Measurements from ENCODE around the gene CECR2.

Gene CECR2

GRCh38 chr22:17554814-17555213 lies 185.6 kb downstream of the CECR2 start:
- Histone ChIP-seq H3K4me1 (ENCODE audit: low read length) (no peaks in the 10 kb centered on the region), H3K27me3 (replicated peaks; ENCODE audit: insufficient read depth, low read length) (peaks cover 4% of the 10 kb centered on the region; the same call in 1 of the 2 replicates), H3K79me2 (ENCODE audit: low read length) (no peaks in the 10 kb centered on the region), H3F3A (ENCODE audit: insufficient read depth, low read length) (no peaks in the 10 kb centered on the region), H3K27ac (ENCODE audit: low read length) (no peak overlapping the region), H3K4me2 (ENCODE audit: low read depth, low read length) (no peak overlapping the region), H2AFZ (ENCODE audit: low read length) (no peak overlapping the region), H3K9me3 (replicated peaks; ENCODE audit: insufficient read depth, low read length) (no peaks in the 10 kb centered on the region), H3K9ac (ENCODE audit: low read length) (no peak overlapping the region), H3K4me3 (ENCODE audit: low read length) (no peak overlapping the region), H3K36me3 (replicated peaks; ENCODE audit: insufficient read depth, low read length) (no peaks in the 10 kb centered on the region), H3K9me2 (replicated peaks; ENCODE audit: insufficient read depth, low read length) (no peaks in the 10 kb centered on the region), H4K20me1 (ENCODE audit: insufficient read depth, low read length) (no peaks in the 10 kb centered on the region)
- TF ChIP-seq EZH2 (optimal IDR thresholded peaks at IDR 0.05; ENCODE audit: low read depth, low read length): no peak
- TF ChIP-seq EZH2phosphoT487 (IDR thresholded peaks at IDR 0.05; ENCODE audit: low read length): no peak
- no peak for TF ChIP-seq CTCF (IDR thresholded peaks at IDR 0.05; ENCODE audit: low read length)
- no peak for DNase-seq

DNA sequence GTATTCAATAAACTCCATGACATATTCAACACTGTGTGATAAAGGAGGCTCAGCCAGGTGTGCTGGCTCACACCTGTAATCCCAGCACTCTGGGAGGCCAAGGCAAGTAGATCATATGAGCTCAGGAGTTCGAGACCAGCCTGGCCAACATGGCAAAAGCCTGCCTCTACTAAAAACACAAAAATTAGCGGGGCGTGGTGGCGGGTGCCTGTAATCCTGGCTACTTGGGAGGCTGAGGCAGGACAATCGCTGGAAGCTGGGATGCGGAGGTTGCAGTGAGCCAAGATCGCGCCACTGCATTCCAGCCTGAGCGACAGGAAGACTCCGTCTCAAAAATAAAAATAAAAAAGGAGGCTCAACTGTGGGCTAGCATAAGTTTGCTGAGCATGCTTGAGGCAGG lies 189.9 kb downstream of the CECR2 start:
- no peak overlapping the region for H2AFZ ChIP-seq (ENCODE audit: low read length)
- H4K20me1 ChIP-seq (ENCODE audit: insufficient read depth, low read length): no peaks in the 10 kb centered on the region
- H3K79me2 ChIP-seq (ENCODE audit: low read length): no peaks in the 10 kb centered on the region
- H3K36me3 ChIP-seq (replicated peaks; ENCODE audit: insufficient read depth, low read length): no peaks in the 10 kb centered on the region
- H3K27ac ChIP-seq (ENCODE audit: low read length): no peak overlapping the region
- no peak for TF ChIP-seq EZH2phosphoT487 (IDR thresholded peaks at IDR 0.05; ENCODE audit: low read length)
- no peak for TF ChIP-seq EZH2 (optimal IDR thresholded peaks at IDR 0.05; ENCODE audit: low read depth, low read length)
- TF ChIP-seq CTCF (IDR thresholded peaks at IDR 0.05; ENCODE audit: low read length): no peak
- no peaks in the 10 kb centered on the region for H3K4me1 ChIP-seq (ENCODE audit: low read length)
- H3K4me3 ChIP-seq (ENCODE audit: low read length): no peak overlapping the region
- peaks cover 4% of the 10 kb centered on the region; the same call in 1 of the 2 replicates for H3K27me3 ChIP-seq (replicated peaks; ENCODE audit: insufficient read depth, low read length)
- no peaks in the 10 kb centered on the region for H3F3A ChIP-seq (ENCODE audit: insufficient read depth, low read length)
- H3K9me3 ChIP-seq (replicated peaks; ENCODE audit: insufficient read depth, low read length): no peaks in the 10 kb centered on the region
- no peak overlapping the region for H3K9ac ChIP-seq (ENCODE audit: low read length)
- DNase-seq: no peak
- no peaks in the 10 kb centered on the region for H3K9me2 ChIP-seq (replicated peaks; ENCODE audit: insufficient read depth, low read length)
- H3K4me2 ChIP-seq (ENCODE audit: low read depth, low read length): no peak overlapping the region

GRCh38 chr22:17562906-17563870 lies 193.9 kb downstream of the CECR2 start, which contains the start of gene SLC25A18:
TSS of gene SLC25A18 (plus strand) at chr22:17563498. CDS start at chr22:17579945, 16,447 bp downstream.
- no peaks in the 10 kb centered on the region for H4K20me1 ChIP-seq (ENCODE audit: insufficient read depth, low read length)
- H3K27ac ChIP-seq (ENCODE audit: low read length): no peak within 1 kb of the TSS
- peaks cover 4% of the 10 kb centered on the region for H3K27me3 ChIP-seq (replicated peaks; ENCODE audit: insufficient read depth, low read length)
- no peak within 1 kb of the TSS for H3K4me3 ChIP-seq (ENCODE audit: low read length)
- H3K9ac ChIP-seq (ENCODE audit: low read length): no peak within 1 kb of the TSS
- H3K4me1 ChIP-seq (ENCODE audit: low read length): no peaks in the 10 kb centered on the region
- no peak within 1 kb of the TSS for H3K4me2 ChIP-seq (ENCODE audit: low read depth, low read length)
- TF ChIP-seq EZH2phosphoT487 (IDR thresholded peaks at IDR 0.05; ENCODE audit: low read length) (no peak), CTCF (IDR thresholded peaks at IDR 0.05; ENCODE audit: low read length) (no peak), EZH2 (optimal IDR thresholded peaks at IDR 0.05; ENCODE audit: low read depth, low read length) (no peak)
- H3K79me2 ChIP-seq (ENCODE audit: low read length): no peaks in the 10 kb centered on the region
- H2AFZ ChIP-seq (ENCODE audit: low read length): no peak within 1 kb of the TSS
- no peaks in the 10 kb centered on the region for H3K9me3 ChIP-seq (replicated peaks; ENCODE audit: insufficient read depth, low read length)
- no peaks in the 10 kb centered on the region for H3K36me3 ChIP-seq (replicated peaks; ENCODE audit: insufficient read depth, low read length)
- no peaks in the 10 kb centered on the region for H3K9me2 ChIP-seq (replicated peaks; ENCODE audit: insufficient read depth, low read length)
- no peak for DNase-seq
- no peaks in the 10 kb centered on the region for H3F3A ChIP-seq (ENCODE audit: insufficient read depth, low read length)
